Measurements from ENCODE around the gene DYNC1I2. TPM values are rescaled to one million over a fixed set of nuclear protein-coding genes. Genes with fewer than 3 reads are reported as not detected.

Gene DYNC1I2
- total and polyA plus RNA-seq, 7 donors = 69.8 to 133 (median 103) TPM

Other genes starting within 250 kb of the DYNC1I2 start
- 100 to 1,000 TPM; 119 to 250 (median 197) TPM for gene CYBRD1, start 165.0 kb upstream of the DYNC1I2 start, total RNA-seq
- gene CYBRD1, start 165.0 kb upstream of the DYNC1I2 start, polyA plus RNA-seq = 10 to 100 TPM in 2 of 3 donors, 1 to 10 TPM in 1; 7.6 to 42.6 (median 26.5) TPM
- gene SLC25A12, start 206.8 kb downstream of the DYNC1I2 start, total RNA-seq = 10 to 100 TPM; 53.5 to 77.8 (median 55.9) TPM
- 10 to 100 TPM; 12.0 to 15.8 (median 13.4) TPM for gene SLC25A12, start 206.8 kb downstream of the DYNC1I2 start, polyA plus RNA-seq
- 10 to 100 TPM; 25.5 to 41.0 (median 34.5) TPM for gene HAT1, start 235.0 kb downstream of the DYNC1I2 start, total RNA-seq
- 10 to 100 TPM; 26.4 to 40.6 (median 34.0) TPM for gene HAT1, start 235.0 kb downstream of the DYNC1I2 start, polyA plus RNA-seq

Data from sigmoid colon (tissue), 7 donors.